K562 (cell line): ENCODE data around the gene KRT5. TPM values are rescaled to one million over a fixed set of nuclear protein-coding genes. Genes with fewer than 3 reads are reported as not detected.

Source experiments
- ATAC-seq: fragments of 200-7000 bp; cut with Tn5 transposase; 3 replicates; pipeline ENCODE4 v1.9.1; 2020; ENCODE audit warnings: moderate library complexity
- BruUV-seq: library from RNA; stranded (reverse); fragments of 400-500 nt; replicated peaks from 2 replicates; lab custom pipeline; 2021; lab: Mats Ljungman, UMichigan
- CTCF ChIA-PET: fragments of 300-600 bp; formaldehyde crosslinking; extraction: SDS; loops from one replicate; lab custom pipeline; 2021; ENCODE audit warnings: low intra/inter-chr PET ratio; lab: Yijun Ruan, JAX
- POLR2A ChIA-PET: fragments of 300-600, 350-650 bp; sonication (Branson Sonifier 250); formaldehyde crosslinking; extraction: SDS; loops from one replicate; lab custom pipeline; 2021; ENCODE audit warnings: antibody characterized with exemption, inconsistent platforms; lab: Yijun Ruan, JAX
- DNase-seq, 4 experiments: peaks; one replicate each; pipeline versions ENCODE4 v3.0.0 to v3.0.0-alpha.2; 2011 to 2018; ENCODE audit warnings: low spot score in 3 of 4, mixed read lengths in 3 of 4; ENCODE audit errors: extremely low read depth in 1 of 4
- FAIRE-seq: peaks from 2 replicates; lab custom pipeline; 2011; peaks lifted over from hg19 to GRCh38; lab: Jason Lieb, UNC
- H2AFZ ChIP-seq: 2 replicates; pipeline ENCODE4 v1.6.0; 2011; ENCODE audit warnings: low read depth, low read length, control low read depth, inconsistent platforms
- H3K27ac ChIP-seq: fragments of 200-600 bp; 3 replicates; pipeline ENCODE4 v1.8.0; 2011; ENCODE audit warnings: low read depth, mild to moderate bottlenecking, control low read depth, inconsistent platforms, low read length, moderate library complexity, mixed read lengths; ENCODE audit errors: extremely low read depth
- H3K27me3 ChIP-seq, 2 experiments: fragments of 300-600 bp in 1 of 2; 2 replicates in 1 of 2; 3 replicates in 1 of 2; pipeline versions ENCODE4 v1.6.0 to v1.8.0; 2011; ENCODE audit warnings: inconsistent platforms in 2 of 2, low read length in 2 of 2, mild to moderate bottlenecking in 1 of 2, mixed read lengths in 1 of 2, moderate library complexity in 1 of 2; ENCODE audit not compliant: control insufficient read depth in 2 of 2, insufficient read depth in 2 of 2
- H3K36me3 ChIP-seq: fragments of 300-600 bp; 3 replicates; pipeline ENCODE4 v1.8.0; 2011; ENCODE audit warnings: mild to moderate bottlenecking, low read length, inconsistent platforms; ENCODE audit not compliant: control insufficient read depth, insufficient read depth
- H3K4me1 ChIP-seq, 2 experiments: fragments of 200-600 bp in 1 of 2; replicated peaks in 1 of 2; 2 replicates in 1 of 2; 3 replicates in 1 of 2; pipeline versions ENCODE4 v1.5.1 to v1.8.0; 2011; ENCODE audit warnings: inconsistent platforms in 2 of 2, low read length in 2 of 2, mild to moderate bottlenecking in 1 of 2, mixed read lengths in 1 of 2, moderate library complexity in 1 of 2; ENCODE audit not compliant: control insufficient read depth in 2 of 2, insufficient read depth in 2 of 2
- H3K4me2 ChIP-seq: 2 replicates; pipeline ENCODE4 v1.6.1; 2011; ENCODE audit warnings: low read length, control low read depth, inconsistent platforms, mixed read lengths; ENCODE audit not compliant: insufficient read depth
- H3K4me3 ChIP-seq: fragments of 200-600 bp; sonication (generic), shearing (Covaris generic); 2 replicates; pipeline ENCODE4 v1.5.1; 2016; ENCODE audit warnings: control low read depth, inconsistent platforms
- H3K79me2 ChIP-seq: fragments of 200-600 bp; 3 replicates; pipeline ENCODE4 v1.8.0; 2011; ENCODE audit warnings: low read length, inconsistent platforms; ENCODE audit not compliant: control insufficient read depth, insufficient read depth
- H3K9ac ChIP-seq, 2 experiments: 2 replicates each; pipeline versions ENCODE4 v1.6.0 to v1.6.1; 2011; ENCODE audit warnings: low read depth in 2 of 2, low read length in 2 of 2, control low read depth in 1 of 2, inconsistent platforms in 1 of 2, mild to moderate bottlenecking in 1 of 2, mixed read lengths in 1 of 2; ENCODE audit not compliant: insufficient read depth in 1 of 2
- H3K9me1 ChIP-seq: one replicate; pipeline ENCODE4 v1.6.0; 2011; ENCODE audit warnings: inconsistent platforms, mild to moderate bottlenecking, low read length, moderate library complexity; ENCODE audit not compliant: control insufficient read depth, insufficient read depth
- H3K9me3 ChIP-seq: replicated peaks from 2 replicates; pipeline ENCODE4 v1.5.1; 2011; ENCODE audit warnings: low read depth, low read length, inconsistent platforms; ENCODE audit not compliant: control insufficient read depth, insufficient read depth
- H4K20me1 ChIP-seq: replicated peaks from 2 replicates; pipeline ENCODE4 v1.6.1; 2011; ENCODE audit warnings: low read length, inconsistent platforms, mixed read lengths; ENCODE audit not compliant: control insufficient read depth, insufficient read depth
- ATF1 ChIP-seq, 2 experiments: fragments of 450-650 bp in 1 of 2; IDR thresholded peaks; 2 replicates each; pipeline ENCODE4 v1.6.1; 2016; ENCODE audit warnings: missing compliant biosample characterization in 1 of 2, missing genetic modification characterization in 1 of 2
- EHMT2 ChIP-seq: fragments of 450-650 bp; IDR thresholded peaks from 2 replicates; pipeline ENCODE4 v1.6.1; 2018; ENCODE audit warnings: antibody characterized with exemption
- KLF16 ChIP-seq: IDR thresholded peaks from 2 replicates; pipeline ENCODE4 v1.6.1; 2016; ENCODE audit warnings: antibody characterized with exemption
- PCBP2 ChIP-seq: fragments of 200-400 bp; formaldehyde crosslinking; IDR thresholded peaks from 2 replicates; pipeline ENCODE4 v1.6.1; 2018; ENCODE audit warnings: low read length, low read depth, mild to moderate bottlenecking, moderate library complexity; ENCODE audit not compliant: poor library complexity, severe bottlenecking
- PHTF2 ChIP-seq: fragments of 250-450 bp; sonication (Bioruptor Pico); IDR thresholded peaks from 2 replicates; pipeline ENCODE4 v1.5.0; 2021; ENCODE audit warnings: mild to moderate bottlenecking
- SMARCC2 ChIP-seq: fragments of 450-650 bp; IDR thresholded peaks from 2 replicates; pipeline ENCODE4 v1.6.1; 2017; ENCODE audit warnings: antibody characterized with exemption, moderate library complexity, mild to moderate bottlenecking, low read depth
- TFAM ChIP-seq: fragments of 250-450 bp; sonication (Bioruptor Pico); conservative IDR thresholded peaks from 2 replicates; pipeline ENCODE4 v1.5.0; 2021; ENCODE audit warnings: mild to moderate bottlenecking, moderate library complexity
- ZNF695 ChIP-seq: fragments of 450-650 bp; formaldehyde crosslinking; IDR thresholded peaks from 2 replicates; pipeline ENCODE4 v1.4.0; 2020; ENCODE audit warnings: mild to moderate bottlenecking, moderate library complexity
- WGBS: fragments of 100-300 bp; shearing (Covaris generic); methylation state at CpG from one replicate; pipeline ENCODE4 v1.1.6; 2016; ENCODE audit warnings: low coverage, mixed read lengths; ENCODE audit not compliant: insufficient coverage; ENCODE audit errors: missing lambda C conversion rate; 5-methylcytosine and 5-hydroxymethylcytosine counted together
- in situ Hi-C: fragments of 300-500 bp; cut with MboI; formaldehyde crosslinking; loops from 4 replicates; pipeline ENCODE4 v1.15.0; 2018; ENCODE audit warnings: inconsistent platforms, mixed read lengths
- intact Hi-C: fragments of 100-400 bp; cut with micrococcal nuclease; formaldehyde crosslinking; loops from 2 replicates; pipeline ENCODE4 v1.14.2; 2022
- polyA plus RNA-seq, 8 experiments: library from polyadenylated mRNA; depleted of rRNA in 4 of 8; stranded (reverse) in 5 of 8; unstranded in 3 of 8; fragments of >200 nt; fragmentation: Nextera tagmentation in 2 of 8; fragmentation: Illumina TruSeq in 1 of 8; extraction: Ambion mirVana in 2 of 8; extraction: Trizol in 1 of 8; gene quantifications; 2 replicates each; pipeline versions ENCODE4 v1.2.1 to v1.2.3, GENCODE V29; 2011 to 2014; ENCODE audit warnings: inconsistent platforms in 1 of 8, missing spikeins in 1 of 8
- total RNA-seq, 7 experiments: library from RNA; depleted of rRNA in 6 of 7; stranded (reverse); fragments of >200 nt in 6 of 7; fragmentation: Illumina TruSeq in 2 of 7; extraction: Trizol in 2 of 7; gene quantifications; 2 replicates each; pipeline versions ENCODE4 v1.2.1 to v1.2.3, GENCODE V29; 2011 to 2021; ENCODE audit warnings: low replicate concordance in 1 of 7
- TF ChIP-seq, protein P1 (sequence below), 3 experiments: fragments of 200-800 bp in 1 of 3; fragments of 250-450 bp in 1 of 3; fragments of 450-650 bp in 1 of 3; sonication (Bioruptor Pico) in 1 of 3; sonication (Bioruptor generic) in 1 of 3; formaldehyde crosslinking in 1 of 3; IDR thresholded peaks; 2 replicates each; pipeline versions ENCODE4 v1.6.1 to v1.8.0; 2016 to 2022; ENCODE audit warnings: mild to moderate bottlenecking in 2 of 3, missing genetic modification characterization in 2 of 3, missing compliant biosample characterization in 1 of 3, moderate library complexity in 1 of 3
- TF ChIP-seq, protein P2 (sequence below), 2 experiments: fragments of 250-450 bp in 1 of 2; fragments of 450-650 bp in 1 of 2; sonication (Bioruptor Pico) in 1 of 2; IDR thresholded peaks; 2 replicates each; pipeline versions ENCODE4 v1.6.1 to v1.8.0; 2016 to 2021; ENCODE audit warnings: mild to moderate bottlenecking in 2 of 2, moderate library complexity in 2 of 2, missing compliant biosample characterization in 1 of 2, missing genetic modification characterization in 1 of 2

The KRT5 gene
- total and polyA plus RNA-seq, 9 of the 15 experiments (the other 6 are each of a cell fraction or from before 2014, with no cell fraction given): 0.32 TPM; not detected in 8

- in situ Hi-C loops (no loop called here), intact Hi-C loops (no loop called here)
- no peak overlapping the region for H3K27ac ChIP-seq
- H3K27me3 ChIP-seq: no peaks in the 10 kb centered on the region; a peak in 2 of 5 replicates
- no peaks in the 10 kb centered on the region for H3K79me2 ChIP-seq
- no peaks in the 10 kb centered on the region for H3K4me1 ChIP-seq
- H3K4me2 ChIP-seq: no peak overlapping the region
- H3K9ac ChIP-seq: no peak overlapping the region
- no peak overlapping the region for H2AFZ ChIP-seq
- no peak for DNase-seq
- no peaks in the 10 kb centered on the region for H3K36me3 ChIP-seq
- no peaks in the 10 kb centered on the region for H3K9me1 ChIP-seq
- CTCF ChIA-PET: no interaction called here
- POLR2A ChIA-PET: interaction anchor here (0.6 to 1.0 kb wide), 3 partner anchors 12 to 74 kb away, joined by 3 to 5 read pairs (median 3); partner anchors contain the start of gene KRT71
- BruUV-seq: no TSS peak
- no peak overlapping the region for H3K4me3 ChIP-seq
- no peaks in the 10 kb centered on the region for H3K9me3 ChIP-seq
- 4% methylated on average over 7 of the region's 7 CpGs for WGBS
- ATAC-seq: no peak
- no peak for FAIRE-seq
- H4K20me1 ChIP-seq: no peaks in the 10 kb centered on the region; the same call in 1 of the 2 replicates
- TF ChIP-seq SMARCC2 (no peak), ZNF695 (CRISPR knock-in tag) (no peak), TFAM (no peak), PHTF2 (no peak), EHMT2 (no peak), KLF16 (no peak), PCBP2 (no peak), ATF1 (CRISPR knock-in tag; IDR thresholded peaks at IDR 0.05) (no peak), ATF1 (tag; IDR thresholded peaks at IDR 0.05) (no peak)
- TF ChIP-seq, protein P1, sequence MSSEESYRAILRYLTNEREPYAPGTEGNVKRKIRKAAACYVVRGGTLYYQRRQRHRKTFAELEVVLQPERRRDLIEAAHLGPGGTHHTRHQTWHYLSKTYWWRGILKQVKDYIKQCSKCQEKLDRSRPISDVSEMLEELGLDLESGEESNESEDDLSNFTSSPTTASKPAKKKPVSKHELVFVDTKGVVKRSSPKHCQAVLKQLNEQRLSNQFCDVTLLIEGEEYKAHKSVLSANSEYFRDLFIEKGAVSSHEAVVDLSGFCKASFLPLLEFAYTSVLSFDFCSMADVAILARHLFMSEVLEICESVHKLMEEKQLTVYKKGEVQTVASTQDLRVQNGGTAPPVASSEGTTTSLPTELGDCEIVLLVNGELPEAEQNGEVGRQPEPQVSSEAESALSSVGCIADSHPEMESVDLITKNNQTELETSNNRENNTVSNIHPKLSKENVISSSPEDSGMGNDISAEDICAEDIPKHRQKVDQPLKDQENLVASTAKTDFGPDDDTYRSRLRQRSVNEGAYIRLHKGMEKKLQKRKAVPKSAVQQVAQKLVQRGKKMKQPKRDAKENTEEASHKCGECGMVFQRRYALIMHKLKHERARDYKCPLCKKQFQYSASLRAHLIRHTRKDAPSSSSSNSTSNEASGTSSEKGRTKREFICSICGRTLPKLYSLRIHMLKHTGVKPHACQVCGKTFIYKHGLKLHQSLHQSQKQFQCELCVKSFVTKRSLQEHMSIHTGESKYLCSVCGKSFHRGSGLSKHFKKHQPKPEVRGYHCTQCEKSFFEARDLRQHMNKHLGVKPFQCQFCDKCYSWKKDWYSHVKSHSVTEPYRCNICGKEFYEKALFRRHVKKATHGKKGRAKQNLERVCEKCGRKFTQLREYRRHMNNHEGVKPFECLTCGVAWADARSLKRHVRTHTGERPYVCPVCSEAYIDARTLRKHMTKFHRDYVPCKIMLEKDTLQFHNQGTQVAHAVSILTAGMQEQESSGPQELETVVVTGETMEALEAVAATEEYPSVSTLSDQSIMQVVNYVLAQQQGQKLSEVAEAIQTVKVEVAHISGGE (CRISPR knock-in tag; IDR thresholded peaks at IDR 0.05): no peak
- TF ChIP-seq, protein P2, sequence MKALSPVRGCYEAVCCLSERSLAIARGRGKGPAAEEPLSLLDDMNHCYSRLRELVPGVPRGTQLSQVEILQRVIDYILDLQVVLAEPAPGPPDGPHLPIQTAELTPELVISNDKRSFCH (CRISPR knock-in tag; IDR thresholded peaks at IDR 0.05): no peak
- TF ChIP-seq, protein P2 (tag; IDR thresholded peaks at IDR 0.05): no peak
Observed at GRCh38 chr12:52501490-52501889, 18.7 kb downstream of the KRT5 start.
